ENCODE results near the gene STAT1. TPM values are rescaled to one million over a fixed set of nuclear protein-coding genes. Genes with fewer than 3 reads are reported as not detected.
"Not testable (repeated sequence)": the region's sequence is repeated elsewhere in the genome, so short reads cannot be mapped to it uniquely, and the experiment has no call there.

Gene STAT1
- total RNA-seq, 1 donor from 2014 or later = 61.7 TPM

DNA sequence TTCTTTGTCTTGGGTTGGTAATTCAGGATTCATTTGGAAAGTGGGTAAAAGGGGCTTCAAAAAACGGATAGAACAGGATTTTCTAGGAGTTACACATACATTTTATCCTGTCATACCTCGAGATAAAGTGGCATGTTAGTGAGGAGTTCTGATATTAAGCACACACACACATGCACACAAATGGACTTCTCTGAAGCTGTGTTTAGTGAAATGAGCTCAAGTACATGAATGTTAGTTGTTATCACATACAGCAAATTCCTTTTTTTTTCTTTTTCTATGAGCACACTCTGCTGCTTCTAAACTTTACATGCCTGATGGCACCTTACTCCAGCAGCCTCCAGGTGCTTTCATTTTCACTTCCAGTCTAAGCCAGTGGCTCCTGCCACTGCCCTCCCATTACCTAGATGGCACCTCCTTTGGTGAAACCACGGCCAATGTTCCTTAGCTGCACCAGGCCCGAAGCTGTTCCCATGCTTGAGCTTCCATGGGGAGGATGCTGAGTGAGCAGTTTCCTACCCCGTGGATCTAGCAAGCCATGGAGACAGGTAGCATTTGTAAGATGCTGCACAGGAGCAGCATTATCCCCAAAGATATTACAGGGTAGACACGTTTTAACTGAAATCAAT lies 49.7 kb downstream of the STAT1 start:
- H3K4me3 Mint-ChIP-seq = no peak overlapping the region
- no peaks in the 10 kb centered on the region for H3K27me3 Mint-ChIP-seq (ENCODE audit: insufficient read depth, low read depth)
- no peaks in the 10 kb centered on the region for H3K4me1 Mint-ChIP-seq
- Histone ChIP-seq H3K4me3 (no peak overlapping the region), H3K27me3 (no peaks in the 10 kb centered on the region), H3K4me2 (no peak overlapping the region), H3K9ac (no peak overlapping the region), H2AFZ (replicated peaks) (no peak overlapping the region), H3K4me1 (no peaks in the 10 kb centered on the region), H4K20me1 (ENCODE audit: low read depth) (no peaks in the 10 kb centered on the region), H3K27ac (no peak overlapping the region), H3K79me2 (ENCODE audit: low read depth) (no peaks in the 10 kb centered on the region), H3F3A (ENCODE audit: low read depth) (no peaks in the 10 kb centered on the region), H3K36me3 (no peaks in the 10 kb centered on the region), H3K9me3 (ENCODE audit: low read depth) (no peaks in the 10 kb centered on the region)
- TF ChIP-seq, protein P1, sequence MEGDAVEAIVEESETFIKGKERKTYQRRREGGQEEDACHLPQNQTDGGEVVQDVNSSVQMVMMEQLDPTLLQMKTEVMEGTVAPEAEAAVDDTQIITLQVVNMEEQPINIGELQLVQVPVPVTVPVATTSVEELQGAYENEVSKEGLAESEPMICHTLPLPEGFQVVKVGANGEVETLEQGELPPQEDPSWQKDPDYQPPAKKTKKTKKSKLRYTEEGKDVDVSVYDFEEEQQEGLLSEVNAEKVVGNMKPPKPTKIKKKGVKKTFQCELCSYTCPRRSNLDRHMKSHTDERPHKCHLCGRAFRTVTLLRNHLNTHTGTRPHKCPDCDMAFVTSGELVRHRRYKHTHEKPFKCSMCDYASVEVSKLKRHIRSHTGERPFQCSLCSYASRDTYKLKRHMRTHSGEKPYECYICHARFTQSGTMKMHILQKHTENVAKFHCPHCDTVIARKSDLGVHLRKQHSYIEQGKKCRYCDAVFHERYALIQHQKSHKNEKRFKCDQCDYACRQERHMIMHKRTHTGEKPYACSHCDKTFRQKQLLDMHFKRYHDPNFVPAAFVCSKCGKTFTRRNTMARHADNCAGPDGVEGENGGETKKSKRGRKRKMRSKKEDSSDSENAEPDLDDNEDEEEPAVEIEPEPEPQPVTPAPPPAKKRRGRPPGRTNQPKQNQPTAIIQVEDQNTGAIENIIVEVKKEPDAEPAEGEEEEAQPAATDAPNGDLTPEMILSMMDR (IDR thresholded peaks at IDR 0.05) = no peak
- TF ChIP-seq EZH2phosphoT487 (IDR thresholded peaks at IDR 0.05) (no peak), EZH2 (IDR thresholded peaks at IDR 0.05) (no peak)
- no peak for DNase-seq (ENCODE audit: low spot score)
- peaks cover 8% of the 10 kb centered on the region for H3K36me3 Mint-ChIP-seq
- H3K9me3 Mint-ChIP-seq = no peaks in the 10 kb centered on the region
- H3K27ac Mint-ChIP-seq = no peak overlapping the region

GRCh38 chr2:190963088-190963487 lies 50.9 kb downstream of the STAT1 start:
- Histone ChIP-seq H3F3A (ENCODE audit: low read depth) (no peaks in the 10 kb centered on the region), H3K9me3 (ENCODE audit: low read depth) (no peaks in the 10 kb centered on the region), H4K20me1 (ENCODE audit: low read depth) (no peaks in the 10 kb centered on the region), H3K4me3 (no peak overlapping the region), H3K36me3 (no peaks in the 10 kb centered on the region), H3K4me2 (no peak overlapping the region), H3K9ac (no peak overlapping the region), H3K27ac (no peak overlapping the region), H3K79me2 (ENCODE audit: low read depth) (no peaks in the 10 kb centered on the region), H2AFZ (replicated peaks) (no peak overlapping the region), H3K27me3 (no peaks in the 10 kb centered on the region), H3K4me1 (no peaks in the 10 kb centered on the region)
- TF ChIP-seq, protein P1 (IDR thresholded peaks at IDR 0.05) = no peak
- TF ChIP-seq EZH2phosphoT487 (IDR thresholded peaks at IDR 0.05) = no peak
- TF ChIP-seq EZH2 (IDR thresholded peaks at IDR 0.05) = no peak
- Mint-ChIP-seq H3K27me3 (ENCODE audit: insufficient read depth, low read depth) (no peaks in the 10 kb centered on the region), H3K27ac (no peak overlapping the region), H3K36me3 (peaks cover 7% of the 10 kb centered on the region), H3K4me3 (no peak overlapping the region), H3K9me3 (no peaks in the 10 kb centered on the region), H3K4me1 (no peaks in the 10 kb centered on the region)
- no peak for DNase-seq (ENCODE audit: low spot score)

- H3K4me3 Mint-ChIP-seq = no peak overlapping the region
- no peak overlapping the region for H3K4me3 ChIP-seq
- no peaks in the 10 kb centered on the region for H4K20me1 ChIP-seq (ENCODE audit: low read depth)
- H3K36me3 ChIP-seq = no peaks in the 10 kb centered on the region
- no peak overlapping the region for H3K27ac Mint-ChIP-seq
- no peak overlapping the region for H3K9ac ChIP-seq
- H2AFZ ChIP-seq (replicated peaks) = no peak overlapping the region
- no peaks in the 10 kb centered on the region for H3K79me2 ChIP-seq (ENCODE audit: low read depth)
- no peak for TF ChIP-seq EZH2phosphoT487 (IDR thresholded peaks at IDR 0.05)
- TF ChIP-seq, protein P1 (IDR thresholded peaks at IDR 0.05) = no peak
- no peak for TF ChIP-seq EZH2 (IDR thresholded peaks at IDR 0.05)
- H3K27me3 Mint-ChIP-seq (ENCODE audit: insufficient read depth, low read depth) = peaks cover under 1% of the 10 kb centered on the region
- no peaks in the 10 kb centered on the region for H3K4me1 ChIP-seq
- no peaks in the 10 kb centered on the region for H3K9me3 ChIP-seq (ENCODE audit: low read depth)
- H3K27ac ChIP-seq = no peak overlapping the region
- no peaks in the 10 kb centered on the region for H3F3A ChIP-seq (ENCODE audit: low read depth)
- H3K36me3 Mint-ChIP-seq = peaks cover 7% of the 10 kb centered on the region
- no peak overlapping the region for H3K4me2 ChIP-seq
- H3K27me3 ChIP-seq = no peaks in the 10 kb centered on the region
- H3K4me1 Mint-ChIP-seq = no peaks in the 10 kb centered on the region
- DNase-seq (ENCODE audit: low spot score) = no peak
- no peaks in the 10 kb centered on the region for H3K9me3 Mint-ChIP-seq
Observed at GRCh38 chr2:190961918-190962487, 52.0 kb downstream of the STAT1 start.

- H3K27ac ChIP-seq; H2AFZ ChIP-seq (replicated peaks); H3K4me2 ChIP-seq; H3K27ac Mint-ChIP-seq; H3K4me1 ChIP-seq; H4K20me1 ChIP-seq (ENCODE audit: low read depth); H3K27me3 ChIP-seq; H3K79me2 ChIP-seq (ENCODE audit: low read depth); H3K36me3 ChIP-seq; H3K36me3 Mint-ChIP-seq; H3K9me3 ChIP-seq (ENCODE audit: low read depth); DNase-seq (ENCODE audit: low spot score); H3K27me3 Mint-ChIP-seq (ENCODE audit: insufficient read depth, low read depth); H3K9me3 Mint-ChIP-seq; H3K4me1 Mint-ChIP-seq; H3F3A ChIP-seq (ENCODE audit: low read depth); H3K4me3 Mint-ChIP-seq; H3K9ac ChIP-seq; H3K4me3 ChIP-seq: not testable (repeated sequence)
Observed at GRCh38 chr2:190961117-190961516, 52.9 kb downstream of the STAT1 start.

All from neural progenitor cell (in vitro differentiated cells).